GM21528 (cell line): Measurements from ENCODE around the gene MEGF9.
"Not testable (repeated sequence)": the region's sequence is repeated elsewhere in the genome, so short reads cannot be mapped to it uniquely, and the experiment has no call there.

ENCODE experiments used
- ATAC-seq: cut with Tn5 transposase; IDR thresholded peaks from one replicate; pipeline ENCODE4 v1.9.1; 2021; ENCODE audit warnings: mild to moderate bottlenecking, moderate library complexity; ENCODE audit not compliant: unreplicated experiment, low FRiP score

The MEGF9 gene

DNA sequence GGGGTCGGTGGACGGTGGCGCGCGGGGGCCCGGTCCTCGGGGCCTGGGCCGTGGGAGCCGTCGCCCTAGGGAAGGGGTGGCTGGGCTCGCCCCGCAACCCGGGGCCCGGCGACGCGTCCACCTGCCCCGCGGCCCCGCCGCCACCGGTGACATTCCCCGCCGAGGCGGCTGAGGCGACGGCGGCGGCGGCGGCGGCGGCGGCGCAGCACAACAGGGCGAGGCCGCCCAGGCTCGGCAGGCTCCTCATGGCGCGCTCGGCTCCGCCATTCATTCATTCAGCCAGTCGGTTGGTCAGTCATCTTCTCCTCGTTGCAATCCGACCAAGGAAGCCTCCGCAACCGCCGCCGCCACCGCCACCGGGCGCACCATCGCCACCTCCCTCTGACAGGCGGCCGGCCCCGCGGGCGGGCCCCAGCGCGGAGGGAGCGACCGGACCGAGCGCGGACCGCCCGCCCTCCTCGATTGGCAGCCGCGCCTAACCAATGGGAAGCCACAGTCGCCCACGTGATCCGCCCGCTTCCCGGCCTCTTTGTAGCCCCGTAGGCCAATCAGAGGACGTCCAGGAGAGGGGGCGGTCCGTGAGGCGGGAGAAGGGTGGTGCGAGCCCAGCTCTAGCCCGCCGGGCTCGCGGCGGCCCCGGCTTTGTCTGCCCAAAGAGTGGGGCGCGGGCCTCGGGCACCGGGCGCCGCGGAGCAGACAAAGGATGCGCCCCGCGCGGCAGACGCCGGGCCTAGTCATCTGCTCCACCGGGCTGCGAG lies at the start of gene MEGF9:
Gene MEGF9, minus strand, starts transcription at position 383 of the 758 bp plus-strand sequence. Its CDS starts 112 bp downstream, at position 271.
- peak; percentile 97 for ATAC-seq

- ATAC-seq: no peak
Measured at GRCh38 chr9:120761006-120761405, 46.7 kb upstream of the MEGF9 start.

GRCh38 chr9:120759755-120760400 lies 45.6 kb upstream of the MEGF9 start:
- ATAC-seq: no peak

GRCh38 chr9:120758544-120758943 lies 44.3 kb upstream of the MEGF9 start:
- no peak for ATAC-seq

GRCh38 chr9:120757026-120757913 lies 43.0 kb upstream of the MEGF9 start:
- no peak for ATAC-seq

GRCh38 chr9:120756531-120756930 lies 42.3 kb upstream of the MEGF9 start:
- ATAC-seq: no peak

GRCh38 chr9:120755810-120756434 lies 41.7 kb upstream of the MEGF9 start:
- ATAC-seq: no peak

DNA sequence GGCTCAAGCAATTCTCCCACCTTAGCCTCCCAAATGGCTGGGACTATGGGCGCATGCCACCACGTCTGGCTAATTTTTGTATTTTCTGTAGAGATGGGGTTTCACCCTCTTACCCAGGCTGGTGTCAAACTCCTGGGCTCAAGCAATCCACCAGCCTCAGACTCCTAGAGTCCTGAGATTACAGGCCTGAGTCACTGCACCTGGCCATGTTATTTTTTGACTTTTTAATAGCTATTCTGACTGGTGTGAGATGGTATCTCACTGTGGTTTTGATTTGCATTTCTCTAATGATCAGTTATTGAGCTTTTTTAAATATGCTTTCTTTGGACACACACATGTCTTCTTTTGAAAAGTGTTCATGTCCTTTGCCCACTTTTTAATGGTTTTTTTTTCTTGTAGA lies 40.8 kb upstream of the MEGF9 start:
- ATAC-seq: peak; percentile 77

GRCh38 chr9:120750421-120750820 lies 36.2 kb upstream of the MEGF9 start:
- ATAC-seq: no peak

GRCh38 chr9:120746366-120746765 lies 32.1 kb upstream of the MEGF9 start:
- ATAC-seq: not testable (repeated sequence)

GRCh38 chr9:120745278-120745677 lies 31.0 kb upstream of the MEGF9 start:
- ATAC-seq: no peak

- no peak for ATAC-seq
Measured at GRCh38 chr9:120742951-120743416, 28.7 kb upstream of the MEGF9 start.

DNA sequence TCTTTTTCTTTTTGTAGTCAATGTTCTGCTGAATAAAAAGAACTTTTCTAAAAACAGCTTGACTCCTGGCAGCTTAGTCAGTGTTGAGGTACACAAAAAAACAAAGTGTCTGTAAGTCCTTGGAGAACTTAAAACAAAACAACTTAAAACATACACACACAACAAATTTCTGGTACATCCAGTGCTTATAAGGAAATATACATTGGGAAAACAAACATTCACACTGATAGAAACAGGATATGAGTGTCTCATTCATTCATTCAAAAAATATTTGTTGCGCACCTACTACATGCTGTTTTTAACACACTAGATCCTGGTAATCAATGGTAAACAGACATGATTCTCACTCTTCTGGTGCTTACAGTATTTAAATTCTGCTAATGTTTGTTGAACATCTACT lies 27.4 kb upstream of the MEGF9 start:
- no peak for ATAC-seq

DNA sequence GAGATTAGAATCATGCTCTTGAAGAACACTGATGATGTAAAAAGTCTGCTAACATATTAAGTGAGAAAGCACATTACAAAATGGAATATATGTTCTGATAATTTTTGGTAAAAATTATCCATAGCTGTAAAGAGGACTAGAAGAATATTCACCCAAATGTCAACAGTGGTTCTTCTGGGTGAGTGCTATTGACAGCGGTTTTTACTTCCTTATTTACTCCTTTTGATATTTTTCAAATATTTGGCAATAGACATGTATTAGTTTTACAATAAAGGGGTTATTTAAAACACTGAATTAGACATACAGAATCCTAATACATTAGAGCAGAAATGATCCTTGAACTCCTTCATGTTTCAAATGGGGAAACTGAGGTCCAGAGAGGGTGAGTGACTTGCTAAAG lies 26.9 kb upstream of the MEGF9 start:
- no peak for ATAC-seq

GRCh38 chr9:120740132-120740531 lies 25.9 kb upstream of the MEGF9 start:
- no peak for ATAC-seq

- no peak for ATAC-seq
Measured at GRCh38 chr9:120737416-120738165, 23.3 kb upstream of the MEGF9 start.

GRCh38 chr9:120736881-120737280 lies 22.6 kb upstream of the MEGF9 start:
- no peak for ATAC-seq

DNA sequence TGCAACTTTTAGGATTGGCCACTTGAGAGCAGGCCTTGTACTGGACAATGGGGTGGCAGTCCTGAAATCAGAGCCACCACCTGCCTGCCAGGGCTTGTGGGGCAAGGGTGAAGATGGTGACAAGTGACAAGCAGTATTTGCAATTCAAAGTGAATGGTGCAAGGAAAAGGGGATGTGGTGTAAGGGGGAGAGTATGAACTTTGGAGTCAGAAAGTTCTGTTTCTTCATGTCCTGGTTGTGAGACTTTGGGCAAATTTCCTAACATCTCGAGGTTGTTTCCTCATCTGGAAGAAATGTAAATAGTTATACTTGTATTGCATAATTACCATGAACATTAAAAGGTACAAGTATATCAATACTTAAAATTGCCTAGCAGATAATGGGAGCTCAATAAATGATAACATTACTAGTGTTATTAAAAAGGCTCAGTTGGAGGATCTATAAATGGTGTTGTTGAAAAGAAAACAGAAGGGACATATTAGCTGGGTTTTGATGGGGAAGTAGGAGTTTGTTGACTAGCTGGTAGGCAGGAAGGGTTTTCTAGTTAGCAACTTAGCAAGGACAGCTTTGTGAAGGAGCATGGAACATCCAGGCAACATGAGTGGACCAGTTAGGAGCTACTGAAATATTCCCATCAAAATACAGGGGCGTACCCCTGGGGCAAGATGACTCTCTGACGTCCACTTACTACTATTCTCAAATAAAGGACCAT lies 21.3 kb upstream of the MEGF9 start:
- no peak for ATAC-seq
